CD4-positive, alpha-beta memory T cell (primary cell): Measurements from ENCODE around the gene GSTO1. TPM values are rescaled to one million over a fixed set of nuclear protein-coding genes. Genes with fewer than 3 reads are reported as not detected.

Experiments used
- CTCF ChIA-PET: fragments of 350-600 bp; sonication (Branson Sonifier 250); formaldehyde crosslinking; loops from one replicate; lab custom pipeline; 2021; ENCODE audit warnings: inconsistent platforms; ENCODE audit not compliant: partially characterized antibody; lab: Charles Lee
- POLR2A ChIA-PET: fragments of 350-600 bp; sonication (Branson Sonifier 250); formaldehyde crosslinking; loops from one replicate; lab custom pipeline; 2021; ENCODE audit not compliant: partially characterized antibody; lab: Charles Lee
- DNase-seq, 5 donors: peaks; one replicate each; pipeline versions ENCODE4 v3.0.0 to v3.0.0-alpha.2; 2020 to 2022; ENCODE audit warnings: mixed read lengths in 1 of 5
- H3K27ac ChIP-seq: one replicate; pipeline ENCODE4 v1.7.0; 2013; ENCODE audit warnings: low read depth, low read length
- H3K27me3 ChIP-seq: 2 replicates; pipeline ENCODE4 v1.7.0; 2013; ENCODE audit warnings: mild to moderate bottlenecking, low read length, moderate library complexity; ENCODE audit not compliant: insufficient read depth
- H3K36me3 ChIP-seq: 2 replicates; pipeline ENCODE4 v1.7.0; 2013; ENCODE audit warnings: mild to moderate bottlenecking, low read length, moderate library complexity; ENCODE audit not compliant: insufficient read depth
- H3K4me1 ChIP-seq: 2 replicates; pipeline ENCODE4 v1.7.0; 2013; ENCODE audit warnings: mild to moderate bottlenecking, low read length, moderate library complexity; ENCODE audit not compliant: insufficient read depth
- H3K4me3 ChIP-seq, 2 donors: one replicate each; pipeline ENCODE4 v1.7.0; 2013; ENCODE audit warnings: low read length in 2 of 2, mild to moderate bottlenecking in 1 of 2
- H3K9me3 ChIP-seq, 2 donors: one replicate each; pipeline ENCODE4 v1.7.0; 2013; ENCODE audit warnings: low read length in 2 of 2, control low read depth in 1 of 2; ENCODE audit not compliant: control insufficient read depth in 1 of 2
- H3K27ac Mint-ChIP-seq, 7 donors: one replicate each; pipeline ENCODE4 v1.8.0; 2020 to 2021; ENCODE audit warnings: mixed read lengths in 7 of 7, mild to moderate bottlenecking in 6 of 7, inconsistent platforms in 3 of 7, moderate library complexity in 3 of 7
- H3K27me3 Mint-ChIP-seq, 2 donors: one replicate each; pipeline ENCODE4 v1.8.0; 2020 to 2021; ENCODE audit warnings: mixed read lengths in 2 of 2
- H3K36me3 Mint-ChIP-seq, 2 donors: one replicate each; pipeline ENCODE4 v1.8.0; 2020 to 2021; ENCODE audit warnings: mixed read lengths in 2 of 2, inconsistent platforms in 1 of 2, mild to moderate bottlenecking in 1 of 2
- H3K4me1 Mint-ChIP-seq, 4 donors: one replicate each; pipeline ENCODE4 v1.8.0; 2020 to 2021; ENCODE audit warnings: mixed read lengths in 4 of 4, mild to moderate bottlenecking in 1 of 4
- H3K4me3 Mint-ChIP-seq, 8 donors: one replicate each; pipeline ENCODE4 v1.8.0; 2020 to 2021; ENCODE audit warnings: mixed read lengths in 8 of 8, mild to moderate bottlenecking in 7 of 8, moderate library complexity in 6 of 8, inconsistent platforms in 3 of 8
- H3K9me3 Mint-ChIP-seq, 8 donors: one replicate each; pipeline ENCODE4 v1.8.0; 2020 to 2021; ENCODE audit warnings: mixed read lengths in 8 of 8, mild to moderate bottlenecking in 5 of 8, inconsistent platforms in 3 of 8, moderate library complexity in 1 of 8
- intact Hi-C: fragments of 100-400 bp; cut with micrococcal nuclease; formaldehyde crosslinking; loops from one replicate; pipeline ENCODE4 v1.15.1; 2023
- polyA plus RNA-seq, 2 donors: library from polyadenylated mRNA; unstranded; fragments of 300-500 nt; fragmentation: Illumina TruSeq; gene quantifications; one replicate each; pipeline ENCODE4 v1.2.3, GENCODE V29; 2021
- total RNA-seq, 2 experiments: library from RNA; stranded (reverse); gene quantifications; one replicate each; pipeline ENCODE4 v1.2.3, GENCODE V29; 2021

The GSTO1 gene
- total RNA-seq (10 to 100 TPM; 52.8 to 54.7 TPM), polyA plus RNA-seq (100 to 1,000 TPM; 154 to 207 TPM)

DNA sequence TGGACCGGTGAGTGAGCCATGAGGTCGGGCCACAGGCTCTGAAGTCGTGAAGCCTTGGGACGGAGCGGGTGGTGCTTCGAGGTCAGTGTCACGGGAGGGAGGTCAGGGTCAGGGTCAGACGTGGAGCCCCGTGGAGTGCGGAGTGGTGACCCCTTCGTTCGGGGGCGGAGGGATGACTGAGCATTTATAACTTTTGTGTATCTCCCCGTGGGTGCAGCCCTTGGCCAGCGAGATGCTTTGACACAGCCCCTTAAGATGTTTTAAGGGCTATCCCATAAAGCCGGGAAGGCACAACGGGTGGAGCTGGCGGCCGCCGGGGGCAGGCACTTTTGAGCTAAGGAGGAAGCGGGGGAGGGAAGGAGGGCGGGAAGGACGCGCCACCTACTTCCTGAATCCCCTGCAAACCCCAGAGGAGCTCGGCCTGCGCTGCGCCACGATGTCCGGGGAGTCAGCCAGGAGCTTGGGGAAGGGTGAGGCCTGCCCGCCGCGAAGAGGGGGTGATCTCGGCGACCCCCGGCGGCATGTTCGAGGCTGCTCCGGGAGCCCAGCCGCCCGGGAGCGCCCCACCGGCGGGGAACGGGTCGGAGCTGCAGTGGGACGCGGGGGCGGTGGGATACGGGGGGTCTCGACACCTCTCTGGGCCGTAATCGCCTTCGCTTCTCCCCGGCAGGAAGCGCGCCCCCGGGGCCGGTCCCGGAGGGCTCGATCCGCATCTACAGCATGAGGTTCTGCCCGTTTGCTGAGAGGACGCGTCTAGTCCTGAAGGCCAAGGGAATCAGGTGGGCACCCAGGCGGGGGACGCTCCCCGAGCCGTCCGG is at the start of gene GSTO1:
GSTO1 (plus strand) TSS at position 400 of the 818 bp plus-strand sequence; CDS start at position 437, 37 bp downstream.
- H3K4me3 Mint-ChIP-seq, result peak within 1 kb of the TSS; percentile 84 to 99 (median 98)
- peaks cover 0 to 2% of the 10 kb centered on the region in 2 donors for H3K27me3 Mint-ChIP-seq
- Histone ChIP-seq H3K36me3 (peaks cover 6% of the 10 kb centered on the region), H3K9me3 (no peaks in the 10 kb centered on the region), H3K27ac (peak within 1 kb of the TSS; percentile 75), H3K4me3 (peak within 1 kb of the TSS; percentile 45 to 56), H3K4me1 (peaks cover 46% of the 10 kb centered on the region), H3K27me3 (no peaks in the 10 kb centered on the region)
- CTCF ChIA-PET, result interaction anchor here (1.0 to 6.3 kb wide), 13 partner anchors 8 to 134 kb away, joined by 3 to 73 read pairs (median 4); partner anchors contain the start of genes CFAP43, GSTO2 and ITPRIP
- H3K36me3 Mint-ChIP-seq, result peaks cover 8 to 28% of the 10 kb centered on the region in 2 donors
- DNase-seq, result peak in 4 of 5 donors; percentile 22 to 62 (median 31)
- intact Hi-C loops, result loop anchor here (1.0 kb wide), 1 partner anchor 22 kb away; the partner anchor contains the start of gene CFAP43
- peaks cover 36 to 54% (median 44%) of the 10 kb centered on the region in 4 donors for H3K4me1 Mint-ChIP-seq
- POLR2A ChIA-PET, result interaction anchor here (0.6 to 3.3 kb wide), 11 partner anchors 9 to 334 kb away, joined by 3 to 59 read pairs (median 11); partner anchors contain the start of genes CFAP43, GSTO2, ITPRIP and SFR1
- H3K9me3 Mint-ChIP-seq, result no peaks in the 10 kb centered on the region
- peak within 1 kb of the TSS; percentile 82 to 98 (median 96) for H3K27ac Mint-ChIP-seq

DNA sequence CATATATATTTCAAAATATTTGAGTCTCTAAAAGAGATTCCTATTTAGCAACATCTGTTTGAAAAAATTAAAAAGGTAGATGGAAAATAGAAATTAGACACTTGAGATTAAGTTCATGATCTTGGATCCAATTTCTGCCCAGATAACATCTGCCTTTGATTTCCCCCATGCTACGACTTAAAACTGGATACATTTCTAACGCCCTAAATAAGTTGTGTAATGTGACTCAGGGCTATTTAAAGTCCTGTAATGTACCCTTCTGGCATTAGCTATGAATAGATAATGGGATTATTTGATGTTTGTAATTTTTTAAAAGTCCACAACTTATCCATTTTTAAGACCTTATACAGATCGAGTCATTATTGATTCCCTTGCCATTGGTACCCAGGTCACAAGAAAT is 46.0 kb upstream of the GSTO1 start:
- Mint-ChIP-seq H3K4me3 (no peak overlapping the region), H3K27me3 (peaks cover 12 to 16% of the 10 kb centered on the region in 2 donors), H3K27ac (no peak overlapping the region), H3K36me3 (no peaks in the 10 kb centered on the region), H3K9me3 (no peaks in the 10 kb centered on the region), H3K4me1 (no peaks in the 10 kb centered on the region)
- Histone ChIP-seq H3K4me1 (no peaks in the 10 kb centered on the region), H3K27me3 (no peaks in the 10 kb centered on the region), H3K36me3 (no peaks in the 10 kb centered on the region), H3K9me3 (no peaks in the 10 kb centered on the region), H3K27ac (no peak overlapping the region), H3K4me3 (no peak overlapping the region)
- DNase-seq, result no peak
- ChIA-PET POLR2A (no interaction called here), CTCF (no interaction called here)
- intact Hi-C loops, result loop anchor here (1.0 to 10.0 kb wide), 3 partner anchors 86 to 495 kb away; partner anchors contain the start of gene SFR1

GRCh38 chr10:104209575-104210198 is 45.0 kb upstream of the GSTO1 start:
- Histone ChIP-seq H3K9me3 (no peaks in the 10 kb centered on the region), H3K27ac (no peak overlapping the region), H3K4me1 (no peaks in the 10 kb centered on the region), H3K4me3 (no peak overlapping the region), H3K27me3 (no peaks in the 10 kb centered on the region), H3K36me3 (no peaks in the 10 kb centered on the region)
- CTCF ChIA-PET, result interaction anchor here (0.8 to 2.2 kb wide), 3 partner anchors 320 to 323 kb away, joined by 3 to 7 read pairs (median 6); no protein-coding TSS in a partner anchor
- no peak overlapping the region for H3K27ac Mint-ChIP-seq
- no peak overlapping the region for H3K4me3 Mint-ChIP-seq
- DNase-seq, result peak; percentile 38 to 55 (median 42)
- intact Hi-C loops, result loop anchor here (1.0 to 10.0 kb wide), 3 partner anchors 87 to 496 kb away; partner anchors contain the start of gene SFR1
- POLR2A ChIA-PET, result no interaction called here
- H3K9me3 Mint-ChIP-seq, result no peaks in the 10 kb centered on the region
- H3K36me3 Mint-ChIP-seq, result no peaks in the 10 kb centered on the region
- no peaks in the 10 kb centered on the region for H3K4me1 Mint-ChIP-seq
- peaks cover 7 to 16% of the 10 kb centered on the region in 2 donors for H3K27me3 Mint-ChIP-seq

DNA sequence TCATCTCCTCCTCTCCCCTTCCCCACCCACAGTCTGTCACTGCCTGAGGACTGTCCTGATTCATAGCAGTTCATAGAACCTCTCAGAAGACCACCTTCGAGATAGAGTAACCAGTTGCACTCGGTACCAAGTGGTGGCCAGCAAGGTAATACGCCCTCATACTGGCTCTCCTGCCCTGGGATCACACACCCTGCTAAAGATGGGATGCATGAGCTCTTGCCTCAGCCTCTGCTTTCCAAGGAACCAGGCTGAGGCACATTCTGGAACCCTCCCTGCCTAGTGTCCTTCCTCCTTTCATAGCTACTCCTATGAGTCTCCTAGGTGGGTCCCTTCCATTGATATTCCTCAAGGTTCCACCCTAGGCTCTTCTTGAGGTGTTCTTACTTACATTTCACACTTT is 38.1 kb upstream of the GSTO1 start:
- DNase-seq, result no peak
- ChIA-PET CTCF (no interaction called here), POLR2A (no interaction called here)
- no peaks in the 10 kb centered on the region for H3K9me3 Mint-ChIP-seq
- Histone ChIP-seq H3K4me1 (no peaks in the 10 kb centered on the region), H3K9me3 (no peaks in the 10 kb centered on the region), H3K36me3 (no peaks in the 10 kb centered on the region), H3K27ac (no peak overlapping the region), H3K27me3 (no peaks in the 10 kb centered on the region), H3K4me3 (no peak overlapping the region)
- H3K4me3 Mint-ChIP-seq, result no peak overlapping the region
- intact Hi-C loops, result no loop called here
- peaks cover 10 to 20% of the 10 kb centered on the region in 2 donors for H3K27me3 Mint-ChIP-seq
- no peaks in the 10 kb centered on the region for H3K36me3 Mint-ChIP-seq
- H3K4me1 Mint-ChIP-seq, result peaks cover 0 to 2% (median 0%) of the 10 kb centered on the region in 4 donors
- H3K27ac Mint-ChIP-seq, result no peak overlapping the region

GRCh38 chr10:104218751-104219150 is 35.9 kb upstream of the GSTO1 start:
- no peaks in the 10 kb centered on the region for H3K4me1 ChIP-seq
- intact Hi-C loops, result no loop called here
- no peak for DNase-seq
- H3K36me3 ChIP-seq, result no peaks in the 10 kb centered on the region
- H3K4me1 Mint-ChIP-seq, result peaks cover 0 to 2% (median 0%) of the 10 kb centered on the region in 4 donors
- POLR2A ChIA-PET, result no interaction called here
- H3K27me3 Mint-ChIP-seq, result peaks cover 10 to 19% of the 10 kb centered on the region in 2 donors
- no peaks in the 10 kb centered on the region for H3K27me3 ChIP-seq
- H3K36me3 Mint-ChIP-seq, result no peaks in the 10 kb centered on the region
- H3K27ac ChIP-seq, result no peak overlapping the region
- H3K4me3 Mint-ChIP-seq, result no peak overlapping the region
- no peak overlapping the region for H3K4me3 ChIP-seq
- H3K9me3 Mint-ChIP-seq, result no peaks in the 10 kb centered on the region
- CTCF ChIA-PET, result no interaction called here
- H3K27ac Mint-ChIP-seq, result no peak overlapping the region
- no peaks in the 10 kb centered on the region for H3K9me3 ChIP-seq

GRCh38 chr10:104220522-104220921 is 34.2 kb upstream of the GSTO1 start:
- intact Hi-C loops, result no loop called here
- ChIA-PET POLR2A (no interaction called here), CTCF (interaction anchor here (2.1 kb wide), 1 partner anchor 55 kb away, joined by 5 read pairs; no protein-coding TSS in a partner anchor)
- Histone ChIP-seq H3K27me3 (no peaks in the 10 kb centered on the region), H3K4me1 (no peaks in the 10 kb centered on the region), H3K9me3 (no peaks in the 10 kb centered on the region), H3K4me3 (no peak overlapping the region), H3K27ac (no peak overlapping the region), H3K36me3 (no peaks in the 10 kb centered on the region)
- Mint-ChIP-seq H3K27me3 (peaks cover 10 to 20% of the 10 kb centered on the region in 2 donors), H3K27ac (no peak overlapping the region), H3K4me1 (peaks cover 0 to 2% (median 0%) of the 10 kb centered on the region in 4 donors), H3K9me3 (no peaks in the 10 kb centered on the region), H3K4me3 (no peak overlapping the region), H3K36me3 (no peaks in the 10 kb centered on the region)
- no peak for DNase-seq

GRCh38 chr10:104223304-104223703 is 31.4 kb upstream of the GSTO1 start:
- Mint-ChIP-seq H3K4me3 (no peak overlapping the region), H3K9me3 (no peaks in the 10 kb centered on the region), H3K27ac (no peak overlapping the region), H3K27me3 (peaks cover 12 to 19% of the 10 kb centered on the region in 2 donors), H3K4me1 (peaks cover 0 to 3% (median 0%) of the 10 kb centered on the region in 4 donors), H3K36me3 (no peaks in the 10 kb centered on the region)
- Histone ChIP-seq H3K36me3 (no peaks in the 10 kb centered on the region), H3K27ac (no peak overlapping the region), H3K9me3 (no peaks in the 10 kb centered on the region), H3K27me3 (no peaks in the 10 kb centered on the region), H3K4me3 (no peak overlapping the region), H3K4me1 (no peaks in the 10 kb centered on the region)
- DNase-seq, result no peak
- POLR2A ChIA-PET, result interaction anchor here (0.8 kb wide), 1 partner anchor 9 kb away, joined by 3 read pairs; no protein-coding TSS in a partner anchor
- CTCF ChIA-PET, result no interaction called here
- intact Hi-C loops, result no loop called here
